Activated CD4-positive, alpha-beta T cell treated with anti-CD3 and anti-CD28 coated beads for 36 hours (primary cell): ENCODE results near the gene MRPL32. TPM values are rescaled to one million over a fixed set of nuclear protein-coding genes. Genes with fewer than 3 reads are reported as not detected.

Experiments used
- ATAC-seq: fragments of 200-7000 bp; cut with Tn5 transposase; one replicate; pipeline ENCODE4 v1.10.0; 2021; ENCODE audit warnings: mild to moderate bottlenecking, moderate library complexity
- CTCF ChIA-PET: fragments of 350-600 bp; sonication (Branson Sonifier 250); formaldehyde crosslinking; loops from one replicate; lab custom pipeline; 2021; ENCODE audit warnings: antibody characterized with exemption; lab: Charles Lee
- POLR2A ChIA-PET: fragments of 350-600 bp; sonication (Branson Sonifier 250); formaldehyde crosslinking; loops from one replicate; lab custom pipeline; 2021; ENCODE audit warnings: antibody characterized with exemption, inconsistent platforms; lab: Charles Lee
- DNase-seq: peaks from one replicate; pipeline ENCODE4 v3.0.0-alpha.2; 2020
- H3K27ac Mint-ChIP-seq: one replicate; pipeline ENCODE4 v1.8.0; 2021; ENCODE audit warnings: mixed read lengths
- H3K27me3 Mint-ChIP-seq: one replicate; pipeline ENCODE4 v1.8.0; 2021; ENCODE audit warnings: mixed read lengths
- H3K36me3 Mint-ChIP-seq: one replicate; pipeline ENCODE4 v1.8.0; 2021; ENCODE audit warnings: low read depth, mixed read lengths
- H3K4me1 Mint-ChIP-seq: one replicate; pipeline ENCODE4 v1.8.0; 2021; ENCODE audit warnings: mixed read lengths
- H3K4me3 Mint-ChIP-seq: one replicate; pipeline ENCODE4 v1.8.0; 2021; ENCODE audit warnings: mild to moderate bottlenecking, moderate library complexity, mixed read lengths
- H3K9me3 Mint-ChIP-seq: one replicate; pipeline ENCODE4 v1.8.0; 2021; ENCODE audit warnings: low read depth, mixed read lengths
- intact Hi-C, 2 experiments: fragments of 100-400 bp; cut with DNase I in 1 of 2; cut with micrococcal nuclease in 1 of 2; formaldehyde crosslinking; loops; one replicate each; pipeline versions ENCODE4 v1.14.2 to v1.15.1; 2022 to 2024; cut with DNase I, micrococcal nuclease
- total RNA-seq, 2 experiments: library from RNA; stranded (reverse); gene quantifications; one replicate each; pipeline ENCODE4 v1.2.3, GENCODE V29; 2021

Gene MRPL32
- total RNA-seq, 2 experiments from 2014 or later = 74.7 to 75.5 TPM

DNA sequence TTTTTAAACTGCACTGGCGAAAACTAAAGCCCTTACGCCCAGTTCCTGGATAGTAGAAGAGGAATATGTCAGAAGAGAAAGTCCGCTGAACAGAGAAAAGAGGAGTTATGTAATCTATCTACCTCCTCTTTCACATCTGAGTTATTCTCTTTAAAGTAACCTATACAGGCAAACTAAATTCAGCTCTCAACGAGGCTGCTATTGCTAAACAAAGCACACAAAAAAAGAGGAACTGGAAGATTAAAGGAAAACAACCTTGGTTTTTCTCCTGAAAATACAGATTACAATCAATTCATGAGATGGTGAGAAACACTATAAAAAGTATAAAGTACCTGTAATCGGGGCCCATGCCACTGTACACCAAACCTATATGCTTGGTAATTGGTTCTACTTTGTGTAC, 6.0 kb upstream of the MRPL32 start:
- no peak overlapping the region for H3K27ac Mint-ChIP-seq
- ATAC-seq = no peak
- H3K27me3 Mint-ChIP-seq = no peaks in the 10 kb centered on the region
- no peaks in the 10 kb centered on the region for H3K9me3 Mint-ChIP-seq
- H3K4me1 Mint-ChIP-seq = peaks cover 69% of the 10 kb centered on the region
- peaks cover 58% of the 10 kb centered on the region for H3K36me3 Mint-ChIP-seq
- ChIA-PET POLR2A (no interaction called here), CTCF (no interaction called here)
- intact Hi-C loops = no loop called here
- H3K4me3 Mint-ChIP-seq = no peak overlapping the region
- no peak for DNase-seq

DNA sequence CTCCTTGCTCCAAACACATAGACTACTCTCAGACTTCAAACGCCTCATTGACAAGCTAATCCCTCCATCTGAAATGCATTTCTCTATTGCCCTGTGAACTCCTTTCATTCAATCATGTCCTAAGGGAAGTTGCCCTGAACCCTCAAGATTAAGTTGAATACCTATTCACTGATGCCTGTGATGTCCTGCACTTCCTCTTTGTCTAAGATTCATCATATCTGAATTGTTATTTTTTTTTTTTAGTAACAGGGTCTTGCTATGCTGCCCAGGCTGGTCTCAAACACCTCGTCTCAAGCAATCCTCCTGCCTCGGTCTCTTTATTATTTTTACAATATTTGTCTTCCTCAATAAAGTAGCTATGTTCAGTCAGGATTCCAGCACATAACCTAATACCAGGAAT, 3.4 kb upstream of the MRPL32 start:
- Mint-ChIP-seq H3K27me3 (no peaks in the 10 kb centered on the region), H3K4me1 (peaks cover 66% of the 10 kb centered on the region), H3K9me3 (no peaks in the 10 kb centered on the region), H3K4me3 (peak overlapping the region; percentile 10), H3K27ac (peak overlapping the region; percentile 51), H3K36me3 (peaks cover 44% of the 10 kb centered on the region)
- CTCF ChIA-PET = interaction anchor here (0.6 to 2.0 kb wide), 6 partner anchors 9 to 41 kb away, joined by 3 to 10 read pairs (median 4); no protein-coding TSS in a partner anchor
- ATAC-seq (no peak), DNase-seq (no peak)
- intact Hi-C loops = no loop called here
- POLR2A ChIA-PET = interaction anchor here (0.7 kb wide), 1 partner anchor 15 kb away, joined by 5 read pairs; no protein-coding TSS in a partner anchor

DNA sequence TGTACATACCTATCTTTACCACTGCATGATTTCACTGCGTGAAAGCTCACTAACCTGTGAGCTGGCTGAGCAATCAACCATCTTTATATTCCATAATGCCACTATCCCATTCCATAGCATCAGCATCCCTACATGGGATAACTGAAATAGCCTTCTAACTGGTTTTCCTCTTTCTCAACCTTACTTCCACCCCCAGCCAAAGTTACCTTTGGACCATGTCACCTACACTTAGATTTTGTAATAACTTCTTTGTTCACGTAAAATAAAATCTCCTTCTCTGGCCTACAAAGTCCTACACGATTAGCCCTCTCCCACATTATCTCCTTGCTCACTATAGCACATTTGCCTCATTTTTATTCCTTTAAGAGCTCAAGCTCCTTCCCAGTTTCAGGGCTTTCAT, 2.7 kb upstream of the MRPL32 start:
- Mint-ChIP-seq H3K36me3 (peaks cover 45% of the 10 kb centered on the region), H3K4me3 (peak overlapping the region; percentile 98), H3K4me1 (peaks cover 70% of the 10 kb centered on the region), H3K27me3 (no peaks in the 10 kb centered on the region), H3K9me3 (no peaks in the 10 kb centered on the region), H3K27ac (peak overlapping the region; percentile 67)
- intact Hi-C loops = no loop called here
- ATAC-seq (no peak), DNase-seq (no peak)
- CTCF ChIA-PET = interaction anchor here (0.6 to 2.0 kb wide), 6 partner anchors 10 to 332 kb away, joined by 3 to 10 read pairs (median 4); no protein-coding TSS in a partner anchor
- POLR2A ChIA-PET = no interaction called here

DNA sequence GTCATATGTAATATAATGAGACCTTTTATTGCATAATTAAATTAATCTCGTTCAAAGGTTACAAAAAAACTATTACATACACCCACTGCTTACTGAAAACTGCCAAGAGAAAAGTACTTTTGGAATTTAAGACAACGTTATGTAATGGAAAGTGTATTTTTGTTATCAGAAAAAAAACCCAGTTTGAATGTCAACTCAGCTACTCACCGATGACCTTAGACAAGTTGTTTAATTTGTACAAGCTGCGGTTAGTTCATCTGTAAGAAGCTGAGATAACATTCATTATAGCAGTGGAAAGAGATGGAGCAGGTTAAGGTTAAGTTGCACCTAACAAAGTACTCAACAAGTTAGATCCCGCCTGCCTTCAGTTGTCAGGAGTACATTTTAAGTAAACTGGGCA, 1.3 kb upstream of the MRPL32 start:
- no peak for DNase-seq
- POLR2A ChIA-PET = interaction anchor here (0.6 to 0.8 kb wide), 2 partner anchors 19 to 309 kb away, joined by 3 read pairs; no protein-coding TSS in a partner anchor
- H3K4me3 Mint-ChIP-seq = peak overlapping the region; percentile 98
- peak overlapping the region; percentile 100 for H3K27ac Mint-ChIP-seq
- peaks cover 41% of the 10 kb centered on the region for H3K36me3 Mint-ChIP-seq
- CTCF ChIA-PET = interaction anchor here (2.0 kb wide), 1 partner anchor 11 kb away, joined by 10 read pairs; no protein-coding TSS in a partner anchor
- intact Hi-C loops = loop anchor here (5.0 to 10.0 kb wide), 4 partner anchors 794 to 1111 kb away; partner anchors contain the start of genes COA1 (in 1 of the 2), DBNL (in 1 of the 2) and MRPS24 (in 1 of the 2)
- H3K9me3 Mint-ChIP-seq = no peaks in the 10 kb centered on the region
- no peak for ATAC-seq
- H3K4me1 Mint-ChIP-seq = peaks cover 69% of the 10 kb centered on the region
- H3K27me3 Mint-ChIP-seq = no peaks in the 10 kb centered on the region

DNA sequence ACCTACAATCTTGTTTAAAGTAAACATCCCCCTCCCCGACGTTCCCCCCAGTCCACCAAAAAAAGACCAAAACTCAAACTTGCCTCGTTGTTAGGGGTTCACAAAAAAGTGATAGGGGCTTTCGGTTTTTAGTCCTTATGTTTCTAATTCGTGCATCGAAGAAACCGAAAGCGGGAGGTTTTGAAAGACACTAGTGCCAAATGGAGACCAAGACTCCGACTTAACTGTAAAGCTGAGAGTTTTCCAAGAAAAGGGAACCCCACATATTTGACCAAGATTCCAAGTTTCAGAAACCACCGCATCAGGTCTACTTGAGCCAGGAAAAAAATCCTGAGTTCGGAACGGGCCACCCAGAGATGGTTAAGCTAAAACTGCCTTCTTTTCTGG, 736 bp upstream of the MRPL32 start:
- DNase-seq = no peak
- POLR2A ChIA-PET = interaction anchor here (0.6 to 1.5 kb wide), 3 partner anchors 17 to 22 kb away, joined by 3 to 7 read pairs (median 7); partner anchors contain the start of gene C7orf25
- ATAC-seq = no peak

DNA sequence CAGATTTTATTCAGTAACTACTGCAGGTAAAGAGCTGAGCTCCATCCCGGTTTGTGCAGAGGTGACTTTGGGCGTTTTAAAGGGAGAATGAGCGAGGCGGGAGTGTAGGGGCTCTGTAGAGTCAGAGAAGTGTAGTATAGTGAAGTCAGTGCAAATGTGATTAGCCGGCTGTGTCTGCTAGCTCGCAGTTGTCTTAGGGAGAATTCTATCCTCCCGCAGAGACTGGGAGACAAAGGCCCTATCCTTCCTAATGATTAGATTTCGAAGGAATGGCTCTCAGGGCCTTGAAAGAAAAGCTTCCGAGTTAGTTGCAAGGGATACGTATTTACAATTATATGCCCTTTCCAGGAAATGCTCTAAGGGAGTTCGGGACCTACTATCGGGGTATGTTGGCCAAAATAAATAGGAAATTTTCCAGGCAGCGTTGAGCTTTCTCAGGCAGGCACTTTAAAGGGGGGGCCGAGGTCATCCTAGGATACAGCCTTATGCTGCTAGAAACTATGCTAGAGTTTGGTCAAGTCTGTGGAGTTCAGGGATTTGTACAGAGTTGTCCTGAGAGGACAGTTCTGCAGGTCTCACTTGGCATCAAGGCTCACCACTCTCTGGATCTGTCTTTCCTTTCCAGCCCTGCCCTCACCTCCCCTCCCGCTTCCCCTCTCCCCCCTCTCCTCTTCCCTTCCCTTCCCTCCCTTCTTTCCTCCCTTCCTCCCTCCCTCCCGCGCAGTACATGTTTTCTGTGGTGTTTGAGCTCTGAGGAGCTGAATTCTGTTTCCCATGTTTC, 825 bp downstream of the MRPL32 start:
- Mint-ChIP-seq H3K36me3 (peaks cover 42% of the 10 kb centered on the region), H3K4me1 (peaks cover 61% of the 10 kb centered on the region), H3K27ac (peak overlapping the region; percentile 100), H3K4me3 (peak overlapping the region; percentile 98), H3K27me3 (no peaks in the 10 kb centered on the region), H3K9me3 (no peaks in the 10 kb centered on the region)
- intact Hi-C loops = loop anchor here (1.0 to 10.0 kb wide), 8 partner anchors 21 to 1109 kb away; partner anchors contain the start of genes C7orf25 (in 2 of the 2), COA1 (in 2 of the 2), DBNL (in 1 of the 2) and MRPS24 (in 1 of the 2)
- POLR2A ChIA-PET = interaction anchor here (0.6 to 1.5 kb wide), 3 partner anchors 19 to 827 kb away, joined by 3 to 7 read pairs (median 4); partner anchors contain the start of gene C7orf25
- ATAC-seq (no peak), DNase-seq (no peak)
- CTCF ChIA-PET = interaction anchor here (0.8 to 2.1 kb wide), 5 partner anchors 9 to 44 kb away, joined by 3 to 8 read pairs (median 5); partner anchors contain the start of gene C7orf25

More for the DNA sequence above, 736 bp upstream of the MRPL32 start:
- Mint-ChIP-seq H3K4me1 (peaks cover 69% of the 10 kb centered on the region), H3K27me3 (no peaks in the 10 kb centered on the region), H3K9me3 (no peaks in the 10 kb centered on the region), H3K36me3 (peaks cover 44% of the 10 kb centered on the region), H3K4me3 (peak overlapping the region; percentile 98), H3K27ac (peak overlapping the region; percentile 100)
- CTCF ChIA-PET = interaction anchor here (0.7 to 2.1 kb wide), 7 partner anchors 8 to 903 kb away, joined by 3 to 8 read pairs (median 3); partner anchors contain the start of gene C7orf25
- intact Hi-C loops = loop anchor here (5.0 to 10.0 kb wide), 4 partner anchors 793 to 1111 kb away; partner anchors contain the start of genes COA1 (in 1 of the 2), DBNL (in 1 of the 2) and MRPS24 (in 1 of the 2)

DNA sequence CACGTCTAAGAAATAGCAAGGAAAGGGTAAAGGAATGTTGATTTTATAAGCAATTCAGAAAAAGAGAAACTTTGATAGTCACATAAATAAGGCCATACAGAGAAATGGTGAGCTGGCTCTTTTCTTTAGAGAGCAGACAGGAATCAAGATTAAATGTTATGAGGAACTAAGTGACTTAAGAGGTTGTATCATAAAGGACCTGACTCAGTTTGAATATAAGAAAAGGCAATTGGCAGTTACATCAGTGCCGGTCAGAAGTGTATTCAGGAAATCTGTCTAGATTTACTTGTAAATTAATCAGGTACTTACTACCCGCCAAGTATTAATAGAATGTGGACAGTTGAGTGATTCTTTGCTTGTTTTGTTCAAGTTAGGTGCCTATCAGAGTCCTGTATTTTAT, 2.1 kb downstream of the MRPL32 start:
- ATAC-seq (no peak), DNase-seq (no peak)
- Mint-ChIP-seq H3K27ac (peak overlapping the region; percentile 74), H3K36me3 (peaks cover 38% of the 10 kb centered on the region), H3K27me3 (no peaks in the 10 kb centered on the region), H3K4me1 (peaks cover 56% of the 10 kb centered on the region), H3K9me3 (no peaks in the 10 kb centered on the region), H3K4me3 (peak overlapping the region; percentile 98)
- intact Hi-C loops = loop anchor here (5.0 to 10.0 kb wide), 4 partner anchors 791 to 1108 kb away; partner anchors contain the start of genes COA1 (in 1 of the 2), DBNL (in 1 of the 2) and MRPS24 (in 1 of the 2)
- ChIA-PET POLR2A (interaction anchor here (0.7 kb wide), 1 partner anchor 810 kb away, joined by 10 read pairs; no protein-coding TSS in a partner anchor), CTCF (interaction anchor here (0.7 to 1.3 kb wide), 5 partner anchors 9 to 669 kb away, joined by 3 to 4 read pairs (median 3); no protein-coding TSS in a partner anchor)

DNA sequence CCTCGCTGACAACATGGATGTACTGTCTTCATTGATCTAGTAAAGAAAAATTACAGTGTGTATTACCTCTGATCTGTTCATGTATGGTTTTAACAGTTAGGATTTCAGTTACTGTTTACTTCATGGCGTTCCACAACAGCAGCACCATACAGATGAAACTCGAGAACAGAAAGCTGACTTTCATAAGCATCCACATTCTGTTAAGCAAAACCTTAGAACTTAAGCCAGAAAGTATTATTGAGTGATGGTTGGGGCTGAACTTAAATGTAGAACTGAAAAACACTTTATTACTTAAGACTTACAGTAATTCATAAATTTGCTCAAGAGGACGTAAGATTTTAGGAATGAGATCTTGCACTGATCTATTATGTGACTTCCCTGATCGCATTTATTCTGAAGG, 3.7 kb downstream of the MRPL32 start:
- H3K27ac Mint-ChIP-seq = peak overlapping the region; percentile 32
- CTCF ChIA-PET = no interaction called here
- peaks cover 38% of the 10 kb centered on the region for H3K36me3 Mint-ChIP-seq
- intact Hi-C loops = loop anchor here (10.0 kb wide), 3 partner anchors 789 to 929 kb away; partner anchors contain the start of genes COA1 (in 1 of the 2) and MRPS24 (in 1 of the 2)
- H3K4me3 Mint-ChIP-seq = no peak overlapping the region
- no peaks in the 10 kb centered on the region for H3K9me3 Mint-ChIP-seq
- ATAC-seq (no peak), DNase-seq (no peak)
- no peaks in the 10 kb centered on the region for H3K27me3 Mint-ChIP-seq
- POLR2A ChIA-PET = interaction anchor here (0.6 kb wide), 1 partner anchor 44 kb away, joined by 4 read pairs; no protein-coding TSS in a partner anchor
- peaks cover 56% of the 10 kb centered on the region for H3K4me1 Mint-ChIP-seq

DNA sequence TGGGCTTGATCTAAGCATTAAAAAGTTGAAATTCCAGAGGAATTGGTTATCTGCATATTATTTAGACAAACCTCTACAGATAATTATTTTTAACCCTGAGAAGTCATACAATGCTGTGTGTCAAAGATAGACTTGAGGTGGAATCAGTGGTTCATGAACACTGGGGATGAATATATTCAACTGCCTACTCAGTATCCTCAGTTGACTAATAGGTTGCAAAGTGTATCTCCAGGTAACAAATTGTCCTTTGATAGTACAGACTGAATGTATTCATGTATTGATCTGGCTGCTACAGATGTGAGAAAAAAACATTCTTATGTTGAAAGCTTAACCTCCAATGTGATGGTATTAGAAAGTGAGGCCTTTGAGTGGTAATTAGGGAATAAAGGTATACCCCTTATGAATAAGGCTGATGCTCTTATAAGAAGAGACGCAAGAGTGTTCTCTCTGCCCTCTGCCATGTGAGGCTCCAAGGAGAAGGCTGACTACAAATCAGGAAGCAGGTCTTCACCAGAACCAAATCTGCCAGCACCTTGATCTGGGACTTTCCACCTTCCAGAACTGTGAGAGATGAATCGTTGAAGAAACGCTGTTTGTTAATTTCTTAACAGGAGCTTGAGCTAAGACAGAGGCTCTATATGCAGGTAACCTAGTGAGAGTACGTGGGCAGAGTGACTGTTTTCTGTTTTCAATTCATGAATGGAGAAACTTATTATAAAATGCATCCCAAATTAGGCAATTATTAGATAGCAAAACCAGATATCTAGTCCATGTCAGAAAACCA, 7.5 kb downstream of the MRPL32 start:
- intact Hi-C loops = loop anchor here (1.0 to 10.0 kb wide), 10 partner anchors 26 to 925 kb away; partner anchors contain the start of genes COA1 (in 1 of the 2) and MRPS24 (in 1 of the 2)
- peak; percentile 74 for ATAC-seq
- POLR2A ChIA-PET = no interaction called here
- Mint-ChIP-seq H3K27me3 (no peaks in the 10 kb centered on the region), H3K36me3 (peaks cover 27% of the 10 kb centered on the region), H3K27ac (peak overlapping the region; percentile 81), H3K4me3 (no peak overlapping the region), H3K4me1 (peaks cover 47% of the 10 kb centered on the region), H3K9me3 (no peaks in the 10 kb centered on the region)
- peak; percentile 37 for DNase-seq
- CTCF ChIA-PET = interaction anchor here (1.0 kb wide), 1 partner anchor 8 kb away, joined by 3 read pairs; the partner anchor contains the start of genes MRPL32 and PSMA2
